ENCODE data around the gene ZDHHC19. TPM values are rescaled to one million over a fixed set of nuclear protein-coding genes. Genes with fewer than 3 reads are reported as not detected.
"Not testable (repeated sequence)": the region's sequence is repeated elsewhere in the genome, so short reads cannot be mapped to it uniquely, and the experiment has no call there.

The ZDHHC19 gene
- total RNA-seq, 1 donor from 2014 or later: not detected

DNA sequence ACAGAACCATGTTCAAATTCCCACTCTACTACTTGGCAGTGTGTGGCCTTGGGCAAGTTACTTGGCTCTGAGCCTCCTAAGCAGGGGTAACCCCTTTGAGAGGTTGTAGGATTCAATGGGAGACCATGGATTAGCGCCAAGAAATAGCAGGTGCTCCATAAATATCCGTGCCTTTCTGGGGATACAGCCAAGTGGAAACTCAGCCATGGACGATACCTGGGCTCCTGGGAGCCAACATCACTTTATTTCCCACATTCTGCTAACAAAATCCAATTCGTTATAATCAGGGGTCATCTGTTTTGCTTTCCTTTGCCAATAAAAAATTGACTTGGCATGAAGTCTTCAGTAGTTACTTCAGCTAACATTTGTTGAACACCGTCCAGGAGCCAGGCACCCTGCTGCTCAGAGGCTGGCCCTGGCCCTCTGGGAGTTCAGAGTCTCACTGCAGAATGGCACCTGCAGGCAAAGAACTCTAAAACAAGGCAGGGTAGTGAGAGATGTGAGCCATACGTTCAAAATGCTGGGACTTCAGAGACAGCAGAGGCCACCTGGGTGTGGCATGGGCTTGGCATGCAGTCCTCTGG, 42.3 kb downstream of the ZDHHC19 start:
- DNase-seq (ENCODE audit: low spot score): no peak
- Mint-ChIP-seq H3K27me3 (ENCODE audit: low read depth) (no peaks in the 10 kb centered on the region), H3K36me3 (ENCODE audit: low read depth) (no peaks in the 10 kb centered on the region), H3K4me1 (ENCODE audit: low read depth) (no peaks in the 10 kb centered on the region), H3K4me3 (ENCODE audit: unreplicated experiment) (no peak overlapping the region), H3K9me3 (ENCODE audit: low read depth) (no peaks in the 10 kb centered on the region), H3K27ac (ENCODE audit: unreplicated experiment) (no peak overlapping the region)
- TF ChIP-seq, protein P1, sequence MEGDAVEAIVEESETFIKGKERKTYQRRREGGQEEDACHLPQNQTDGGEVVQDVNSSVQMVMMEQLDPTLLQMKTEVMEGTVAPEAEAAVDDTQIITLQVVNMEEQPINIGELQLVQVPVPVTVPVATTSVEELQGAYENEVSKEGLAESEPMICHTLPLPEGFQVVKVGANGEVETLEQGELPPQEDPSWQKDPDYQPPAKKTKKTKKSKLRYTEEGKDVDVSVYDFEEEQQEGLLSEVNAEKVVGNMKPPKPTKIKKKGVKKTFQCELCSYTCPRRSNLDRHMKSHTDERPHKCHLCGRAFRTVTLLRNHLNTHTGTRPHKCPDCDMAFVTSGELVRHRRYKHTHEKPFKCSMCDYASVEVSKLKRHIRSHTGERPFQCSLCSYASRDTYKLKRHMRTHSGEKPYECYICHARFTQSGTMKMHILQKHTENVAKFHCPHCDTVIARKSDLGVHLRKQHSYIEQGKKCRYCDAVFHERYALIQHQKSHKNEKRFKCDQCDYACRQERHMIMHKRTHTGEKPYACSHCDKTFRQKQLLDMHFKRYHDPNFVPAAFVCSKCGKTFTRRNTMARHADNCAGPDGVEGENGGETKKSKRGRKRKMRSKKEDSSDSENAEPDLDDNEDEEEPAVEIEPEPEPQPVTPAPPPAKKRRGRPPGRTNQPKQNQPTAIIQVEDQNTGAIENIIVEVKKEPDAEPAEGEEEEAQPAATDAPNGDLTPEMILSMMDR (IDR thresholded peaks at IDR 0.05): no peak

DNA sequence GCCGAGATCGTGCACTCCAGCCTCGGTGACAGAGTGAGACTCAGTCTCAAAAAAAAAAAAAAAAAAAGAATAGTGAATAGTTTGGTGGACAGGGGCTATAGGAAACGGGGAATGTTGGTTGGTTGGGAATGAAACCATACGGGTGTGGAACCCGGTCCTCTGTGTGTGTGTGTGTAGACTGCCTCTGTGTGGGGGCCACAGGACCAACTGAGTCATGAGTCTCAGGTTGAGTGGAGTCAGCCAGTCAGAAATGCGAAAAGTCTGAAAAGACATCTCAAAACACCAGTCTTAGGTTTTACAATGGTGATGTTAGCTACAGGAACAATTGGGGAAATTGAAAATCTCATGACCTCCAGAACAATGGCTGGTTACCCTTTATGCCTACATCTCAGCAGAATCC, 44.5 kb downstream of the ZDHHC19 start:
- H3K27ac Mint-ChIP-seq (ENCODE audit: unreplicated experiment): no peak overlapping the region
- TF ChIP-seq, protein P1 (IDR thresholded peaks at IDR 0.05): no peak
- no peak overlapping the region for H3K4me3 Mint-ChIP-seq (ENCODE audit: unreplicated experiment)
- no peaks in the 10 kb centered on the region for H3K4me1 Mint-ChIP-seq (ENCODE audit: low read depth)
- H3K36me3 Mint-ChIP-seq (ENCODE audit: low read depth): no peaks in the 10 kb centered on the region
- no peaks in the 10 kb centered on the region for H3K9me3 Mint-ChIP-seq (ENCODE audit: low read depth)
- H3K27me3 Mint-ChIP-seq (ENCODE audit: low read depth): no peaks in the 10 kb centered on the region
- no peak for DNase-seq (ENCODE audit: low spot score)

DNA sequence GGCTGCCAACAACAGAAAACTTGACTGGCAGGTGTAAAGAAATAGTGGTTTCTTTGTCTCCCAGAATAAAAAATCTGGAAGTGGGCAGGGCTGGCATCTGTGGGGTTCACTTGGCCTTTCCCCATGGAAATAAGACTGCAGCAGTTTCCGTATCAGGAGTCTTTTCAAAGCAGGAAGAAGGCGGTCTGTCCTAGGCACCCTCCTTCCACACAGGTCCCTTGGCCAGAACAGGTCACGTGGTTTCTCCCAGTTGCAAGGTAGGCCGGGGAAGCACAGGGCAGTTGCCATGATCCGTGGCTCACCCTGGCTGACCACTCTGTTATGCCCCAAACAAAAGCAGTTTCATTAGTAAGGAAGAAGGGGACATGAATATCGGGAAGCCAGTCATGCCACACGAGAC, 45.4 kb downstream of the ZDHHC19 start:
- no peak for DNase-seq (ENCODE audit: low spot score)
- Mint-ChIP-seq H3K27me3 (ENCODE audit: low read depth) (no peaks in the 10 kb centered on the region), H3K4me1 (ENCODE audit: low read depth) (no peaks in the 10 kb centered on the region), H3K9me3 (ENCODE audit: low read depth) (no peaks in the 10 kb centered on the region), H3K27ac (ENCODE audit: unreplicated experiment) (no peak overlapping the region), H3K36me3 (ENCODE audit: low read depth) (no peaks in the 10 kb centered on the region), H3K4me3 (ENCODE audit: unreplicated experiment) (no peak overlapping the region)
- TF ChIP-seq, protein P1 (IDR thresholded peaks at IDR 0.05): no peak

DNA sequence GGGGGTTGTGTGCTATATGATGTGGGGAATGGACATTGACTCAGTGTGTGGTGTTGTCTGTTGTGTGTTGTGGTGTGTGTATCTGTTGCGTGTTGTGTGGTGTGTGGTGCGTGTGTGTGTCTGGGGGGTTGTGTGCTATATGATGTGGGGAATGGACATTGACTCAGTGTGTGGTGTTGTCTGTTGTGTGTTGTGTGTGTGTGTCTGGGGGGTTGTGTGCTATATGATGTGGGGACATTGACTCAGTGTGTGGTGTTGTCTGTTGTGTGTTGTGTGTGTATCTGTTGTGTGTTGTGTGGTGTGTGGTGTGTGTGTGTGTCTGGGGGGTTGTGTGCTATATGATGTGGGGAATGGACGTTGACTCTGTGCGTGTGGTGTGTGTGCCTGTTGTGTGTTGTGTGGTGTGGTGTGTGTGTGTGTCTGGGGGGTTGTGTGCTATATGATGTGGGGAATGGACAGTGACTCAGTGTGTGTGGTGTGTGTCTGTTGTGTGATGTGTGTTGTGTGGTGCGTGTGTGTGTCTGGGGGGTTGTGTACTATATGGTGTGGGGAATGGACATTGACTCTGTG, 46.1 kb downstream of the ZDHHC19 start:
- H3K4me1 Mint-ChIP-seq (ENCODE audit: low read depth); H3K27me3 Mint-ChIP-seq (ENCODE audit: low read depth); H3K9me3 Mint-ChIP-seq (ENCODE audit: low read depth); H3K27ac Mint-ChIP-seq (ENCODE audit: unreplicated experiment); H3K4me3 Mint-ChIP-seq (ENCODE audit: unreplicated experiment); H3K36me3 Mint-ChIP-seq (ENCODE audit: low read depth); DNase-seq (ENCODE audit: low spot score): not testable (repeated sequence)

DNA sequence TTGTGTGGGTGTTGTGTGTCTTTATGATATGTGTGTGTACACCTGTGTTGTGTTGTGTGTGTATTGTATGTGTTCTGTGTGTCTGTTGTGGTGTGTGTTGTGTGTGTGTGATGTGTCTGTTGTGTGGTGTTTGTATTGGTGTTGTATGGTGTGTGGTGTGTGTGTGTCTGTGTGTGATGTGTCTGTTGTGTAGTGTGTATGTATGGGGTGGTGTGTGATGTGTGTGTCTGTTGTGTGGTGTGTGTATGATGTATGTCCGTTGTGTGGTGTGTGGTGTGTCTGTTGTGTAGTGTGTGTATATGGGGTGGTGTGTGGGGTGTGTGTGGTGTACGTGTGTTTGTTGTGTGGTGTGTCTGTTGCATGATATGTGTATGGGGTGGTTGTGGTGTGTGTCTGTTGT, 46.6 kb downstream of the ZDHHC19 start:
- no peak overlapping the region for H3K4me3 Mint-ChIP-seq (ENCODE audit: unreplicated experiment)
- H3K27me3 Mint-ChIP-seq (ENCODE audit: low read depth): no peaks in the 10 kb centered on the region
- TF ChIP-seq, protein P1 (IDR thresholded peaks at IDR 0.05): no peak
- no peaks in the 10 kb centered on the region for H3K9me3 Mint-ChIP-seq (ENCODE audit: low read depth)
- DNase-seq (ENCODE audit: low spot score): no peak
- H3K4me1 Mint-ChIP-seq (ENCODE audit: low read depth): no peaks in the 10 kb centered on the region
- H3K27ac Mint-ChIP-seq (ENCODE audit: unreplicated experiment): no peak overlapping the region
- H3K36me3 Mint-ChIP-seq (ENCODE audit: low read depth): no peaks in the 10 kb centered on the region
